H1 (cell line): ENCODE data around the gene EPB41L2. TPM values are rescaled to one million over a fixed set of nuclear protein-coding genes. Genes with fewer than 3 reads are reported as not detected.

Experiments
- CTCF ChIA-PET: fragments of 300-600 bp; sonication (Branson Sonifier 250); formaldehyde crosslinking; loops from one replicate; lab custom pipeline; 2021; ENCODE audit not compliant: partially characterized antibody; lab: Charles Lee
- POLR2A ChIA-PET: fragments of 300-600 bp; sonication (Branson Sonifier 250); formaldehyde crosslinking; loops from one replicate; lab custom pipeline; 2021; ENCODE audit warnings: inconsistent platforms; ENCODE audit not compliant: partially characterized antibody; lab: Charles Lee
- DNase-seq, 2 experiments: peaks; one replicate each; pipeline versions ENCODE4 v3.0.0 to v3.0.0-alpha.2; 2010 to 2022; ENCODE audit warnings: low spot score in 2 of 2, low read depth in 1 of 2, mixed read lengths in 1 of 2
- FAIRE-seq: peaks from 2 replicates; lab custom pipeline; 2011; peaks lifted over from hg19 to GRCh38; lab: Jason Lieb, UNC
- H2AFZ ChIP-seq: 2 replicates; pipeline ENCODE4 v1.8.1; 2012; ENCODE audit warnings: low read length, inconsistent platforms
- H2AK5ac ChIP-seq: 2 replicates; pipeline ENCODE4 v1.6.1; 2013; ENCODE audit warnings: low read depth, low read length
- H2BK120ac ChIP-seq: replicated peaks from 2 replicates; pipeline ENCODE3; 2013; ENCODE audit warnings: low read depth, low read length, inconsistent platforms
- H2BK12ac ChIP-seq: 2 replicates; pipeline ENCODE4 v1.6.1; 2013; ENCODE audit warnings: low read depth, low read length
- H2BK15ac ChIP-seq: 2 replicates; pipeline ENCODE4 v1.6.1; 2013; ENCODE audit warnings: low read length
- H2BK20ac ChIP-seq: 2 replicates; pipeline ENCODE4 v1.6.1; 2013; ENCODE audit warnings: low read length
- H2BK5ac ChIP-seq: 2 replicates; pipeline ENCODE4 v1.6.1; 2013; ENCODE audit warnings: low read depth, low read length
- H3K14ac ChIP-seq: 2 replicates; pipeline ENCODE4 v1.6.1; 2013; ENCODE audit warnings: inconsistent platforms; ENCODE audit not compliant: insufficient read length
- H3K18ac ChIP-seq: 2 replicates; pipeline ENCODE4 v1.6.1; 2013; ENCODE audit warnings: low read length; ENCODE audit errors: extremely low read depth
- H3K23ac ChIP-seq: 2 replicates; pipeline ENCODE4 v1.6.1; 2013; ENCODE audit warnings: inconsistent platforms; ENCODE audit not compliant: insufficient read length
- H3K23me2 ChIP-seq: 2 replicates; pipeline ENCODE4 v1.6.1; 2013; ENCODE audit warnings: low read depth, low read length
- H3K27ac ChIP-seq: 2 replicates; pipeline ENCODE4 v1.6.1; 2011; ENCODE audit warnings: low read depth, low read length, inconsistent platforms
- H3K27me3 ChIP-seq, 4 experiments: replicated peaks in 1 of 4; 1 replicate in 1 of 4; 2 replicates in 3 of 4; pipeline versions ENCODE4 v1.6.1 to v1.8.1; 2011 to 2013; ENCODE audit warnings: low read length in 3 of 4, mild to moderate bottlenecking in 3 of 4, inconsistent platforms in 2 of 4, mixed read lengths in 2 of 4, moderate library complexity in 1 of 4; ENCODE audit not compliant: control insufficient read depth in 3 of 4, insufficient read depth in 3 of 4; ENCODE audit errors: extremely low read depth in 1 of 4
- H3K36me3 ChIP-seq, 4 experiments: 2 replicates each; pipeline versions ENCODE4 v1.6.1 to v1.8.1; 2011 to 2013; ENCODE audit warnings: mild to moderate bottlenecking in 4 of 4, low read length in 3 of 4, moderate library complexity in 2 of 4, control low read depth in 1 of 4, inconsistent platforms in 1 of 4; ENCODE audit not compliant: insufficient read depth in 4 of 4, control insufficient read depth in 2 of 4
- H3K4ac ChIP-seq: replicated peaks from 2 replicates; pipeline ENCODE3; 2013; ENCODE audit warnings: low read length, low read depth, mixed read lengths, inconsistent platforms; ENCODE audit not compliant: insufficient read length
- H3K4me1 ChIP-seq, 4 experiments: replicated peaks in 1 of 4; 1 replicate in 1 of 4; 2 replicates in 3 of 4; pipeline versions ENCODE4 v1.6.1 to v1.8.1; 2011 to 2013; ENCODE audit warnings: low read length in 3 of 4, inconsistent platforms in 2 of 4, mixed read lengths in 1 of 4; ENCODE audit not compliant: insufficient read depth in 4 of 4, control insufficient read depth in 3 of 4
- H3K4me2 ChIP-seq, 2 experiments: 2 replicates each; pipeline versions ENCODE4 v1.6.1 to v1.8.1; 2011 to 2013; ENCODE audit warnings: low read depth in 2 of 2, low read length in 2 of 2, control low read depth in 1 of 2, inconsistent platforms in 1 of 2, mild to moderate bottlenecking in 1 of 2; ENCODE audit not compliant: insufficient read depth in 1 of 2
- H3K4me3 ChIP-seq, 4 experiments: fragments of 200-600, 300-600 bp in 1 of 4; sonication (generic), shearing (Covaris generic), sonication (Bioruptor Twin) in 1 of 4; 2 replicates each; pipeline versions ENCODE4 v1.5.1 to v1.8.1; 2011 to 2016; ENCODE audit warnings: low read length in 4 of 4, low read depth in 3 of 4, control low read depth in 2 of 4, inconsistent platforms in 2 of 4, mild to moderate bottlenecking in 2 of 4, mixed read lengths in 1 of 4, moderate library complexity in 1 of 4; ENCODE audit not compliant: insufficient read depth in 2 of 4; ENCODE audit errors: extremely low read depth in 1 of 4
- H3K56ac ChIP-seq: replicated peaks from 2 replicates; pipeline ENCODE3; 2013; ENCODE audit warnings: low read depth, mild to moderate bottlenecking, mixed read lengths, low read length, inconsistent platforms; ENCODE audit not compliant: insufficient read length
- H3K79me1 ChIP-seq: 2 replicates; pipeline ENCODE4 v1.6.1; 2013; ENCODE audit warnings: low read depth, low read length, control low read depth
- H3K79me2 ChIP-seq, 2 experiments: 2 replicates each; pipeline versions ENCODE4 v1.6.1 to v1.8.1; 2012 to 2013; ENCODE audit warnings: low read length in 2 of 2, mild to moderate bottlenecking in 2 of 2, inconsistent platforms in 1 of 2; ENCODE audit not compliant: insufficient read depth in 2 of 2, control insufficient read depth in 1 of 2
- H3K9ac ChIP-seq, 4 experiments: replicated peaks in 1 of 4; 1 replicate in 1 of 4; 2 replicates in 3 of 4; pipeline versions ENCODE4 v1.6.1 to v1.8.1; 2011 to 2013; ENCODE audit warnings: low read depth in 3 of 4, low read length in 3 of 4, control low read depth in 2 of 4, mild to moderate bottlenecking in 2 of 4, moderate library complexity in 2 of 4, inconsistent platforms in 1 of 4; ENCODE audit errors: extremely low read depth in 1 of 4
- H3K9me3 ChIP-seq, 2 experiments: 2 replicates each; pipeline versions ENCODE4 v1.6.1 to v1.8.1; 2012 to 2013; ENCODE audit warnings: mild to moderate bottlenecking in 2 of 2, moderate library complexity in 2 of 2, control low read depth in 1 of 2, inconsistent platforms in 1 of 2, low read depth in 1 of 2, low read length in 1 of 2, mixed read lengths in 1 of 2; ENCODE audit not compliant: insufficient read depth in 2 of 2
- H4K20me1 ChIP-seq, 2 experiments: replicated peaks in 1 of 2; 2 replicates each; pipeline versions ENCODE3 to v1.8.1; 2011 to 2013; ENCODE audit warnings: inconsistent platforms in 2 of 2, low read length in 2 of 2, mild to moderate bottlenecking in 1 of 2; ENCODE audit not compliant: insufficient read depth in 2 of 2, control insufficient read depth in 1 of 2
- H4K5ac ChIP-seq: 2 replicates; pipeline ENCODE4 v1.6.1; 2013; ENCODE audit warnings: low read length, low read depth, mixed read lengths, inconsistent platforms; ENCODE audit not compliant: insufficient read length
- H4K8ac ChIP-seq: 2 replicates; pipeline ENCODE4 v1.8.0; 2013; ENCODE audit warnings: mild to moderate bottlenecking, moderate library complexity, low read length, inconsistent platforms; ENCODE audit not compliant: insufficient read depth; ENCODE audit errors: extremely low read depth
- H4K91ac ChIP-seq: replicated peaks from 2 replicates; pipeline ENCODE3; 2013; ENCODE audit warnings: low read length, mixed read lengths, inconsistent platforms; ENCODE audit not compliant: insufficient read length
- BACH1 ChIP-seq: IDR thresholded peaks from 2 replicates; pipeline ENCODE4 v1.6.1; 2012; ENCODE audit warnings: low read length, improper control_type of control experiment
- BCL11A ChIP-seq, 2 experiments: IDR thresholded peaks; one replicate each; pipeline ENCODE4 v1.6.1; 2011; ENCODE audit warnings: low read depth in 2 of 2, low read length in 2 of 2, mild to moderate bottlenecking in 2 of 2
- CHD2 ChIP-seq: IDR thresholded peaks from 2 replicates; pipeline ENCODE4 v1.6.1; 2012; ENCODE audit warnings: low read length, improper control_type of control experiment
- EZH2 ChIP-seq: fragments of 200-600 bp; sonication (generic); IDR thresholded peaks from 2 replicates; pipeline ENCODE4 v1.7.1; 2012; ENCODE audit warnings: low read depth, mild to moderate bottlenecking, moderate library complexity, low read length, inconsistent platforms; ENCODE audit not compliant: severe bottlenecking
- GABPA ChIP-seq: IDR thresholded peaks from 2 replicates; pipeline ENCODE4 v1.6.1; 2011; ENCODE audit warnings: mild to moderate bottlenecking, low read length, moderate library complexity, borderline replicate concordance; ENCODE audit not compliant: insufficient read depth
- KDM4A ChIP-seq: IDR thresholded peaks from one replicate; pipeline ENCODE4 v1.7.1; 2012; ENCODE audit warnings: low read depth, mild to moderate bottlenecking, moderate library complexity, low read length, inconsistent platforms; ENCODE audit not compliant: severe bottlenecking
- MAFK ChIP-seq: IDR thresholded peaks from 2 replicates; pipeline ENCODE4 v1.6.1; 2012; ENCODE audit warnings: low read depth, mild to moderate bottlenecking, improper control_type of control experiment, low read length
- NANOG ChIP-seq: IDR thresholded peaks from 2 replicates; pipeline ENCODE4 v1.6.1; 2011; ENCODE audit warnings: low read length, low read depth, mild to moderate bottlenecking, inconsistent platforms; ENCODE audit not compliant: insufficient read depth, poor library complexity, severe bottlenecking
- POLR2AphosphoS5 ChIP-seq: IDR thresholded peaks from 2 replicates; pipeline ENCODE4 v1.6.1; 2011; ENCODE audit warnings: low read depth, low read length
- SIX5 ChIP-seq: IDR thresholded peaks from 2 replicates; pipeline ENCODE4 v1.6.1; 2011; ENCODE audit warnings: mild to moderate bottlenecking, low read depth, low read length
- WGBS, 2 experiments: shearing (Covaris generic) in 1 of 2; methylation state at CpG; one replicate each; pipeline versions ENCODE4 v1.1.6 to v1.1.7; 2013 to 2015; ENCODE audit warnings: low lambda C conversion rate in 2 of 2, mixed read lengths in 2 of 2, inconsistent platforms in 1 of 2, low coverage in 1 of 2, missing lambda C conversion rate in 1 of 2; ENCODE audit not compliant: insufficient replicate concordance in 2 of 2, insufficient coverage in 1 of 2, insufficient read length in 1 of 2; ENCODE audit errors: extremely low coverage in 1 of 2, missing lambda C conversion rate in 1 of 2; 5-methylcytosine and 5-hydroxymethylcytosine counted together
- polyA plus RNA-seq, 7 experiments: library from polyadenylated mRNA; depleted of rRNA in 3 of 7; stranded (reverse) in 5 of 7; unstranded in 2 of 7; fragments of >200 nt in 5 of 7; fragments of 200-250 nt in 2 of 7; gene quantifications; 1 replicate in 5 of 7; 2 replicates in 1 of 7; 4 replicates in 1 of 7; pipeline versions ENCODE4 v1.2.1 to v1.2.3, GENCODE V29; 2011 to 2013; ENCODE audit warnings: missing spikeins in 2 of 7, mixed read lengths in 2 of 7
- total RNA-seq: library from RNA; stranded (reverse); fragmentation: NEBNext Ultra II Directional; extraction: Animal tissue kit (Norgen Biotek cat#: 25700); gene quantifications from 2 replicates; pipeline ENCODE4 v1.2.1, GENCODE V29; 2021
- TF ChIP-seq, protein P1 (sequence below): IDR thresholded peaks from 2 replicates; pipeline ENCODE4 v1.6.1; 2012; ENCODE audit warnings: inconsistent platforms
- TF ChIP-seq, protein P2 (sequence below): IDR thresholded peaks from 2 replicates; pipeline ENCODE4 v1.6.1; 2012; ENCODE audit warnings: inconsistent platforms
- TF ChIP-seq, protein P3 (sequence below): IDR thresholded peaks from 2 replicates; pipeline ENCODE4 v1.6.1; 2011; ENCODE audit warnings: low read length, improper control_type of control experiment

EPB41L2 gene
- total and polyA plus RNA-seq, 2 of the 8 experiments (the other 6 are each of a cell fraction or from before 2014, with no cell fraction given), result 22.5 to 123 TPM

DNA sequence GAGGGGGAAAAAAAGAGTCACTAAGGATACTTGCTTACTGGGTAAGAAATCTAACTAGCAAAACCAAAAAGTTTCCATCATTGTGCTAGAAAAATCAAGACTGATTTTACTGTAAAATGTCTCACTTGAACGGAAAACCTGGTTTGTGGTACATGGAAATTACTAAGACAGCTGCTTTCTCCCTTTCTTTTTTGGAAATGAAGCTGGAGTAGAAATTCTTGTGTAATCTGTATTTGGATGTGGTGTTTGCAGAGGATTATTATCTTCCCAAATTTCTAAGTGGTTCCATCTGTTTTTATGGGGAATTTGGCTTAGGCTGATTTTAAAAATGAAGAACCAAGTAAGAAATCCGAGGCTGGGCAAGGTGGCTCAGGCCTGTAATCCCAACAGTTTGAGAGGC lies 20.4 kb downstream of the EPB41L2 start:
- Histone ChIP-seq H3K4me1 (no peaks in the 10 kb centered on the region; a peak in 1 of 7 replicates), H2AK5ac (no peak overlapping the region), H3K4ac (no peak overlapping the region), H2BK20ac (no peak overlapping the region), H2BK12ac (no peak overlapping the region), H3K9ac (no peak overlapping the region), H3K79me1 (peaks cover 3% of the 10 kb centered on the region), H2BK15ac (no peak overlapping the region), H3K27me3 (no peaks in the 10 kb centered on the region), H3K79me2 (peaks cover 0 to 75% of the 10 kb centered on the region in 2 experiments; a peak in 2 of 4 replicates), H3K56ac (no peak overlapping the region), H3K4me2 (no peak overlapping the region), H3K9me3 (no peaks in the 10 kb centered on the region), H2AFZ (no peak overlapping the region), H3K23ac (no peak overlapping the region), H3K23me2 (no peaks in the 10 kb centered on the region), H2BK120ac (no peak overlapping the region), H3K36me3 (no peaks in the 10 kb centered on the region), H3K14ac (no peak overlapping the region), H3K27ac (no peak overlapping the region), H3K4me3 (no peak overlapping the region), H4K5ac (no peak overlapping the region), H3K18ac (no peak overlapping the region), H2BK5ac (no peak overlapping the region), H4K91ac (no peak overlapping the region), H4K8ac (no peak overlapping the region), H4K20me1 (peaks cover 2% of the 10 kb centered on the region in 2 experiments)
- FAIRE-seq, result no peak
- DNase-seq, result no peak
- POLR2A ChIA-PET, result no interaction called here
- 87% methylated on average over 2 of the region's 2 CpGs; no CpG with 5 or more reads in 1 of the 2 experiments for WGBS, 2 experiments
- CTCF ChIA-PET, result no interaction called here
- TF ChIP-seq BCL11A (IDR thresholded peaks at IDR 0.05; ENCODE audit: low read depth in 2 of 2, low read length in 2 of 2), result no peak
- TF ChIP-seq EZH2, result no peak
- TF ChIP-seq, protein P1, sequence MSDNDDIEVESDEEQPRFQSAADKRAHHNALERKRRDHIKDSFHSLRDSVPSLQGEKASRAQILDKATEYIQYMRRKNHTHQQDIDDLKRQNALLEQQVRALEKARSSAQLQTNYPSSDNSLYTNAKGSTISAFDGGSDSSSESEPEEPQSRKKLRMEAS, result no peak
- no peak for TF ChIP-seq GABPA
- no peak for TF ChIP-seq POLR2AphosphoS5
- no peak for TF ChIP-seq KDM4A
- TF ChIP-seq, protein P2, sequence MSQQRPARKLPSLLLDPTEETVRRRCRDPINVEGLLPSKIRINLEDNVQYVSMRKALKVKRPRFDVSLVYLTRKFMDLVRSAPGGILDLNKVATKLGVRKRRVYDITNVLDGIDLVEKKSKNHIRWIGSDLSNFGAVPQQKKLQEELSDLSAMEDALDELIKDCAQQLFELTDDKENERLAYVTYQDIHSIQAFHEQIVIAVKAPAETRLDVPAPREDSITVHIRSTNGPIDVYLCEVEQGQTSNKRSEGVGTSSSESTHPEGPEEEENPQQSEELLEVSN, result no peak
- TF ChIP-seq SIX5, result no peak
- no peak for TF ChIP-seq MAFK
- TF ChIP-seq, protein P3, sequence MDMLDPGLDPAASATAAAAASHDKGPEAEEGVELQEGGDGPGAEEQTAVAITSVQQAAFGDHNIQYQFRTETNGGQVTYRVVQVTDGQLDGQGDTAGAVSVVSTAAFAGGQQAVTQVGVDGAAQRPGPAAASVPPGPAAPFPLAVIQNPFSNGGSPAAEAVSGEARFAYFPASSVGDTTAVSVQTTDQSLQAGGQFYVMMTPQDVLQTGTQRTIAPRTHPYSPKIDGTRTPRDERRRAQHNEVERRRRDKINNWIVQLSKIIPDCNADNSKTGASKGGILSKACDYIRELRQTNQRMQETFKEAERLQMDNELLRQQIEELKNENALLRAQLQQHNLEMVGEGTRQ, result no peak
- no peak for TF ChIP-seq BACH1
- no peak for TF ChIP-seq NANOG
- TF ChIP-seq CHD2, result no peak
